ENCODE data around the gene SH3PXD2B. TPM values are rescaled to one million over a fixed set of nuclear protein-coding genes. Genes with fewer than 3 reads are reported as not detected.

SH3PXD2B gene
- total and polyA plus RNA-seq, 2 of the 13 experiments (the other 11 are each of a cell fraction or from before 2014, with no cell fraction given) = 3.4 to 4.6 TPM

DNA sequence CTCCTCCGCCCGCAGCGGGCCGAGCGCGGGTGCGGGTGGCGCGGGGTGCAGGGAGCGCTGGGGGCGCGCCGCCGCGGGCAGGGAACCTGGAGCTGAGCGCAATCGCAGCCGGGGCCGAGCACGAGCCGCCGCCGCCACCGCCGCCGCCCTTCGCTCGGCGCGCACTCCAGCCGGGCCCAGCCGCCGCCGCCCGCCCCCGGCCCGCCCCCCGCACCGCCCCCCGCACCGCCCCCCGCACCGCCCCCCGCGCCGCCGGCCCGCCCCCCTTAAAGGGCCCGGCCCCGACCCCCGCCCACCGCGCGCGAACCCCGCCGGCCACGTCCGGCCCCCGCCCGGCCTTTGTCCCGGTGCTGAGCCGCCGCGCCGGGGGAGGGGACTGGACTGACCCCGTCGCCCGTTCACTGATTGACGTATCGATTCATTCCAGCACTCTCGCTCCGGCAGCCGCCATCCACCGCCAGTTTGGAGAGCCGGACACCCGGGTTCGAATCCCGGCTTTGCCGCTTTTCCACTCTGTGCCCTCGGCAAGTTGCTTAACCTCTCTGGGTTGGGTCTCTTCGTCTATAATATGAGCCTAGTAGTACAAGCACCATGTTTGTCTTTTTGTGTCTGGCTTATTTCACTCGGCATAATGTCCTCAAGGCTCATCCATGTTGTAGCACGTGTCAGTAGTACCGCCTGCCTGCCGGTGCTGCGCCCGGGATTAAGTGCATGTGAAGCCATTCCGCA is at the start of gene SH3PXD2B (continued):
- TF ChIP-seq, protein P1, sequence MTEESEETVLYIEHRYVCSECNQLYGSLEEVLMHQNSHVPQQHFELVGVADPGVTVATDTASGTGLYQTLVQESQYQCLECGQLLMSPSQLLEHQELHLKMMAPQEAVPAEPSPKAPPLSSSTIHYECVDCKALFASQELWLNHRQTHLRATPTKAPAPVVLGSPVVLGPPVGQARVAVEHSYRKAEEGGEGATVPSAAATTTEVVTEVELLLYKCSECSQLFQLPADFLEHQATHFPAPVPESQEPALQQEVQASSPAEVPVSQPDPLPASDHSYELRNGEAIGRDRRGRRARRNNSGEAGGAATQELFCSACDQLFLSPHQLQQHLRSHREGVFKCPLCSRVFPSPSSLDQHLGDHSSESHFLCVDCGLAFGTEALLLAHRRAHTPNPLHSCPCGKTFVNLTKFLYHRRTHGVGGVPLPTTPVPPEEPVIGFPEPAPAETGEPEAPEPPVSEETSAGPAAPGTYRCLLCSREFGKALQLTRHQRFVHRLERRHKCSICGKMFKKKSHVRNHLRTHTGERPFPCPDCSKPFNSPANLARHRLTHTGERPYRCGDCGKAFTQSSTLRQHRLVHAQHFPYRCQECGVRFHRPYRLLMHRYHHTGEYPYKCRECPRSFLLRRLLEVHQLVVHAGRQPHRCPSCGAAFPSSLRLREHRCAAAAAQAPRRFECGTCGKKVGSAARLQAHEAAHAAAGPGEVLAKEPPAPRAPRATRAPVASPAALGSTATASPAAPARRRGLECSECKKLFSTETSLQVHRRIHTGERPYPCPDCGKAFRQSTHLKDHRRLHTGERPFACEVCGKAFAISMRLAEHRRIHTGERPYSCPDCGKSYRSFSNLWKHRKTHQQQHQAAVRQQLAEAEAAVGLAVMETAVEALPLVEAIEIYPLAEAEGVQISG (CRISPR knock-in tag; IDR thresholded peaks at IDR 0.05) = peak; percentile 35; the same call in 1 of the 2 replicates
- no peak for TF ChIP-seq JUNB (CRISPR knock-in tag; IDR thresholded peaks at IDR 0.05; ENCODE audit: borderline replicate concordance)
- no peak for TF ChIP-seq MIER2 (CRISPR knock-in tag; IDR thresholded peaks at IDR 0.05)
- TF ChIP-seq HCFC1 (IDR thresholded peaks at IDR 0.05; ENCODE audit: low read depth, low read length) = no peak
- TF ChIP-seq ZFP90 (CRISPR knock-in tag; IDR thresholded peaks at IDR 0.05; ENCODE audit: borderline replicate concordance) = no peak
- TF ChIP-seq XRCC5 (optimal IDR thresholded peaks at IDR 0.05; ENCODE audit: low read length) = no peak
- TF ChIP-seq NFIC (IDR thresholded peaks at IDR 0.05; ENCODE audit: low read length) = no peak
- TF ChIP-seq ARID2 (CRISPR knock-in tag; IDR thresholded peaks at IDR 0.05; ENCODE audit: borderline replicate concordance) = no peak
- TF ChIP-seq ZNF232 (CRISPR knock-in tag; IDR thresholded peaks at IDR 0.05; ENCODE audit: borderline replicate concordance) = no peak
- no peak for TF ChIP-seq SAFB2 (CRISPR knock-in tag; IDR thresholded peaks at IDR 0.05; ENCODE audit: borderline replicate concordance, low read depth)
- TF ChIP-seq KMT2A (CRISPR knock-in tag; IDR thresholded peaks at IDR 0.05) = no peak
- TF ChIP-seq, protein P2, sequence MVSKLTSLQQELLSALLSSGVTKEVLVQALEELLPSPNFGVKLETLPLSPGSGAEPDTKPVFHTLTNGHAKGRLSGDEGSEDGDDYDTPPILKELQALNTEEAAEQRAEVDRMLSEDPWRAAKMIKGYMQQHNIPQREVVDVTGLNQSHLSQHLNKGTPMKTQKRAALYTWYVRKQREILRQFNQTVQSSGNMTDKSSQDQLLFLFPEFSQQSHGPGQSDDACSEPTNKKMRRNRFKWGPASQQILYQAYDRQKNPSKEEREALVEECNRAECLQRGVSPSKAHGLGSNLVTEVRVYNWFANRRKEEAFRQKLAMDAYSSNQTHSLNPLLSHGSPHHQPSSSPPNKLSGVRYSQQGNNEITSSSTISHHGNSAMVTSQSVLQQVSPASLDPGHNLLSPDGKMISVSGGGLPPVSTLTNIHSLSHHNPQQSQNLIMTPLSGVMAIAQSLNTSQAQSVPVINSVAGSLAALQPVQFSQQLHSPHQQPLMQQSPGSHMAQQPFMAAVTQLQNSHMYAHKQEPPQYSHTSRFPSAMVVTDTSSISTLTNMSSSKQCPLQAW (CRISPR knock-in tag; IDR thresholded peaks at IDR 0.05) = peak; percentile 82
- no peak for TF ChIP-seq ZNF572 (CRISPR knock-in tag; IDR thresholded peaks at IDR 0.05)
- no peak for TF ChIP-seq RAD51 (IDR thresholded peaks at IDR 0.05; ENCODE audit: borderline replicate concordance)
- TF ChIP-seq ARNT (IDR thresholded peaks at IDR 0.05) = no peak
- TF ChIP-seq, protein P3, sequence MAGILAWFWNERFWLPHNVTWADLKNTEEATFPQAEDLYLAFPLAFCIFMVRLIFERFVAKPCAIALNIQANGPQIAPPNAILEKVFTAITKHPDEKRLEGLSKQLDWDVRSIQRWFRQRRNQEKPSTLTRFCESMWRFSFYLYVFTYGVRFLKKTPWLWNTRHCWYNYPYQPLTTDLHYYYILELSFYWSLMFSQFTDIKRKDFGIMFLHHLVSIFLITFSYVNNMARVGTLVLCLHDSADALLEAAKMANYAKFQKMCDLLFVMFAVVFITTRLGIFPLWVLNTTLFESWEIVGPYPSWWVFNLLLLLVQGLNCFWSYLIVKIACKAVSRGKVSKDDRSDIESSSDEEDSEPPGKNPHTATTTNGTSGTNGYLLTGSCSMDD (CRISPR knock-in tag; IDR thresholded peaks at IDR 0.05) = no peak
- TF ChIP-seq, protein P4, sequence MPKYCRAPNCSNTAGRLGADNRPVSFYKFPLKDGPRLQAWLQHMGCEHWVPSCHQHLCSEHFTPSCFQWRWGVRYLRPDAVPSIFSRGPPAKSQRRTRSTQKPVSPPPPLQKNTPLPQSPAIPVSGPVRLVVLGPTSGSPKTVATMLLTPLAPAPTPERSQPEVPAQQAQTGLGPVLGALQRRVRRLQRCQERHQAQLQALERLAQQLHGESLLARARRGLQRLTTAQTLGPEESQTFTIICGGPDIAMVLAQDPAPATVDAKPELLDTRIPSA (CRISPR knock-in tag; IDR thresholded peaks at IDR 0.05; ENCODE audit: borderline replicate concordance) = no peak
- TF ChIP-seq MEIS1 (CRISPR knock-in tag; IDR thresholded peaks at IDR 0.05; ENCODE audit: borderline replicate concordance) = peak; percentile 79; the same call in 1 of the 2 replicates
- TF ChIP-seq, protein P5, sequence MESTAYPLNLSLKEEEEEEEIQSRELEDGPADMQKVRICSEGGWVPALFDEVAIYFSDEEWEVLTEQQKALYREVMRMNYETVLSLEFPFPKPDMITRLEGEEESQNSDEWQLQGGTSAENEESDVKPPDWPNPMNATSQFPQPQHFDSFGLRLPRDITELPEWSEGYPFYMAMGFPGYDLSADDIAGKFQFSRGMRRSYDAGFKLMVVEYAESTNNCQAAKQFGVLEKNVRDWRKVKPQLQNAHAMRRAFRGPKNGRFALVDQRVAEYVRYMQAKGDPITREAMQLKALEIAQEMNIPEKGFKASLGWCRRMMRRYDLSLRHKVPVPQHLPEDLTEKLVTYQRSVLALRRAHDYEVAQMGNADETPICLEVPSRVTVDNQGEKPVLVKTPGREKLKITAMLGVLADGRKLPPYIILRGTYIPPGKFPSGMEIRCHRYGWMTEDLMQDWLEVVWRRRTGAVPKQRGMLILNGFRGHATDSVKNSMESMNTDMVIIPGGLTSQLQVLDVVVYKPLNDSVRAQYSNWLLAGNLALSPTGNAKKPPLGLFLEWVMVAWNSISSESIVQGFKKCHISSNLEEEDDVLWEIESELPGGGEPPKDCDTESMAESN (CRISPR knock-in tag; conservative IDR thresholded peaks at IDR 0.05) = no peak
- no peak for TF ChIP-seq KLF13 (CRISPR knock-in tag; IDR thresholded peaks at IDR 0.05)
- no peak for TF ChIP-seq MYNN (CRISPR knock-in tag; IDR thresholded peaks at IDR 0.05; ENCODE audit: low read depth)
